ENCODE data around the gene MOG. TPM values are rescaled to one million over a fixed set of nuclear protein-coding genes. Genes with fewer than 3 reads are reported as not detected.

Gene MOG
- total and polyA plus RNA-seq, 4 donors, result not detected

DNA sequence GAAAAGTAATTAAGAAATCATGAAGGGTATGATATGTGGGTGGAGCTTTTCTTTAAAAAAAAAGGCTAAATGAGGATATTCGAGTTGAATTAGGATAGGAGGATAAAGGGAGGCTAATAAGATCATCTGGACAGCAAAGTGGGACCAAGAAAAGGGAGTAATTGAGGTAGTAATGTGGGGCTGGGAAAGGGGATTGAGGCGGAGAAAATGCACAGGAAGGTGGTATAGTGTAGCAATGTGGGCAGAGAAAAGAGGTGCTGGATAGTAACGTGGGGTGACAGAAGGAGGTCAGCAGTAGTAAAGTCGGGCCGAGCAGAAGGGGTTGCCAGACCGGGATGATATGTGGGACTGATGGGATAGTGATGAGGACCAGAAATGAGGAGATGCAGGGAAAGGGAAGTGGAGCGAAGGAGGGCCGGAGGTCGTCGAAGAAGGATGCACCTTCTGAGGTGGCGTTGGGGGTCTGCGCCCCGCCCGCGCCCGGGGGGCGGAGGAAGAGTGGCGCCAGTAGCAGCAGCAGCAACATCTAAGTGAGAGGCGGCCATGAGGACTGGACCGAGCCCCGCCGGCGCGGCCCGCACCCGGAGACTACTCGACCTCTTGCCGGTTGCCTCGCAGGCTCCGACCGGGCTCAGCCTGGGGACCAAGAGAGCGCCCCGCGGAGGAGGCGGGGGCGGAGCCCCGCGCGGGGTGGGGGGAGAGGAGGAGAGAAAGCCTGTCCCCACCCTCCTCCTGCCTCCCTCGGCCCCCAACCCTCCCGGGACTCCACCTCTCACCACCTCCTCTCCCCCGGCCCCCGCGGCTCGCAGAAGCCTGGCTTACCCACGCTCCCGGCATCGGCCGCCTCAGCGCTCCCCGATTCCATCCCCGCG is 24.8 kb upstream of the MOG start:
- peak; percentile 29 for ATAC-seq (ENCODE audit: insufficient read depth, low FRiP score)
- Histone ChIP-seq H3K9me3 (ENCODE audit: control insufficient read depth in 4 of 4, insufficient read depth in 3 of 4, low read length in 3 of 4) (no peaks in the 10 kb centered on the region), H3K36me3 (ENCODE audit: control insufficient read depth in 4 of 4, insufficient read depth in 4 of 4, low read length in 4 of 4) (no peaks in the 10 kb centered on the region), H3K9ac (ENCODE audit: insufficient read depth in 1 of 2, low read length in 2 of 2) (peak overlapping the region in 1 of 2 donors; percentile 74), H3K4me3 (peak overlapping the region; percentile 50), H3K4me1 (ENCODE audit: control insufficient read depth in 5 of 5, insufficient read depth in 5 of 5, low read length in 5 of 5) (peaks cover 0 to 20% (median 15%) of the 10 kb centered on the region in 5 donors), H3K27me3 (ENCODE audit: control insufficient read depth in 3 of 3, insufficient read depth in 3 of 3, low read length in 2 of 3) (no peaks in the 10 kb centered on the region), H3K27ac (ENCODE audit: low read depth in 1 of 2, low read length in 1 of 2) (peak overlapping the region in 1 of 2 donors; percentile 61)
- TF ChIP-seq, protein P1, sequence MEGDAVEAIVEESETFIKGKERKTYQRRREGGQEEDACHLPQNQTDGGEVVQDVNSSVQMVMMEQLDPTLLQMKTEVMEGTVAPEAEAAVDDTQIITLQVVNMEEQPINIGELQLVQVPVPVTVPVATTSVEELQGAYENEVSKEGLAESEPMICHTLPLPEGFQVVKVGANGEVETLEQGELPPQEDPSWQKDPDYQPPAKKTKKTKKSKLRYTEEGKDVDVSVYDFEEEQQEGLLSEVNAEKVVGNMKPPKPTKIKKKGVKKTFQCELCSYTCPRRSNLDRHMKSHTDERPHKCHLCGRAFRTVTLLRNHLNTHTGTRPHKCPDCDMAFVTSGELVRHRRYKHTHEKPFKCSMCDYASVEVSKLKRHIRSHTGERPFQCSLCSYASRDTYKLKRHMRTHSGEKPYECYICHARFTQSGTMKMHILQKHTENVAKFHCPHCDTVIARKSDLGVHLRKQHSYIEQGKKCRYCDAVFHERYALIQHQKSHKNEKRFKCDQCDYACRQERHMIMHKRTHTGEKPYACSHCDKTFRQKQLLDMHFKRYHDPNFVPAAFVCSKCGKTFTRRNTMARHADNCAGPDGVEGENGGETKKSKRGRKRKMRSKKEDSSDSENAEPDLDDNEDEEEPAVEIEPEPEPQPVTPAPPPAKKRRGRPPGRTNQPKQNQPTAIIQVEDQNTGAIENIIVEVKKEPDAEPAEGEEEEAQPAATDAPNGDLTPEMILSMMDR (IDR thresholded peaks at IDR 0.05; ENCODE audit: control extremely low read depth, extremely low read depth), result no peak
- WGBS, 2 donors, result 4 to 8% methylated on average over 32 to 53 of the region's 53 CpGs
- DNase-seq, result peak; percentile 78 to 87 (median 81)

DNA sequence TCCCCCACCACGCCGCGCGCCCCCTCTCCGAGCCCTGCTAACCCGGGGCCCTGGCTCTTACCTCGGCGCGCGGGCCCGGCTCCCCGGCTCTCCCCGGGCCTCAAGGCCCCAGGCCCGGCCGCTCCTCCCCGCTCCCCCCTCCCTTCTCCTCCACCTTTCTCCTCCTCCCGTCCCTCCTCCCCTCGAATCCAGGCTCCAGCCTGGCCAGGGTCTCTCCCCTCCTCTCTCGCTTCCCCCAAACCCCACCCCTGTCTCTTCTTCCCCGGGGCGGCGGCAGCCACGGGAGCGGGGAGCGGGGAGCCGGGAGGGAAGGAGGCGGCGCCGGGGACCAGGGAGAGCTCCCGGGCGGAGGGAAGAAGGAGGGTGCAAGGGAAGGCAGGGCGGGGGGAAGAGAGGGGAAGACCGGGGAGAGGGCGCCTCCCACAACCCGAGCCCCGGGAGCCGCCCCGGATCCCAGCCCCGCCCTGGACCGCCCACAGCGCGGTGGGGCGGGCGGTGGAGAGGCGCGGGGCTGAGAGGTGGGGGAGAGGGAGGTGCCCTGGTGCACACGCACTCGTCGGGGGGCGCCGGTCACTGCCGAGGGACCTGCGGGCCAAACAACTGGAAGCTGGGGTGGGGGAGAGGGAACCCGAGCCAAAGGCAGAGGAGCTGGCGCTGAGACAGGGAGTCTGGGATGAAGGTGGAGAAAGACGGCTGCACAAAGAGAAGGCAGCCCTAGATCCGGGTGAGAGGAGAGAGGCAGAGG is 23.9 kb upstream of the MOG start, which contains the start of gene GABBR1:
Gene GABBR1 (minus strand): TSS at position 395 of the 745 bp plus-strand sequence. CDS start 798 bp downstream, outside the sequence.
- ATAC-seq (ENCODE audit: insufficient read depth, low FRiP score) (peak; percentile 95), DNase-seq (peak; percentile 95 to 96 (median 96))
- H3K9me3 ChIP-seq (ENCODE audit: control insufficient read depth in 4 of 4, insufficient read depth in 3 of 4, low read length in 3 of 4), result no peaks in the 10 kb centered on the region
- WGBS, 2 donors, result 0 to 1% methylated on average over 42 to 57 of the region's 57 CpGs
- peak within 1 kb of the TSS; percentile 50 for H3K4me3 ChIP-seq
- H3K27me3 ChIP-seq (ENCODE audit: control insufficient read depth in 3 of 3, insufficient read depth in 3 of 3, low read length in 2 of 3), result no peaks in the 10 kb centered on the region
- TF ChIP-seq, protein P1 (IDR thresholded peaks at IDR 0.05; ENCODE audit: control extremely low read depth, extremely low read depth), result no peak
- H3K9ac ChIP-seq (ENCODE audit: insufficient read depth in 1 of 2, low read length in 2 of 2), result peak within 1 kb of the TSS in 1 of 2 donors; percentile 74
- no peaks in the 10 kb centered on the region for H3K36me3 ChIP-seq (ENCODE audit: control insufficient read depth in 4 of 4, insufficient read depth in 4 of 4, low read length in 4 of 4)
- peak within 1 kb of the TSS; percentile 37 to 61 for H3K27ac ChIP-seq (ENCODE audit: low read depth in 1 of 2, low read length in 1 of 2)
- peaks cover 0 to 19% (median 15%) of the 10 kb centered on the region in 5 donors for H3K4me1 ChIP-seq (ENCODE audit: control insufficient read depth in 5 of 5, insufficient read depth in 5 of 5, low read length in 5 of 5)

DNA sequence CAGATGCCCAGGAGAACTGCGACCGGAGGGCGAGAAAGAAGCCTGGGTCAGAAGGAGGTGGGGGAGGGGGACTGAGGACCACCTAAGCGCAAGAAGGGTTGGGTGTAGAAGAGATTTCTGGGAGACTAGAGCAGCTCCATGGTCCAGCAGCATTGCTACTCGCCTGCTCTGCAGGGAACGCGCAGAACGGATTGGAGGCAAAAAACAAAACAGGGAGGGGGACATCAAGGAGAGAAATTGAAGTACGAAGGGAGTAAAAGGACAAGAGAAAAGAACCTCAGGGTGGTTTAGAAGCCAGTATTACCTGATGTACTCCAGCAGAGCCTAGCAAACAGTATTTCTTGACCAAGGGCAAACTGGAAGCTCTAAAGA is 23.4 kb upstream of the MOG start:
- TF ChIP-seq, protein P1 (IDR thresholded peaks at IDR 0.05; ENCODE audit: control extremely low read depth, extremely low read depth), result no peak
- ATAC-seq (ENCODE audit: insufficient read depth, low FRiP score), result no peak
- Histone ChIP-seq H3K9me3 (ENCODE audit: control insufficient read depth in 4 of 4, insufficient read depth in 3 of 4, low read length in 3 of 4) (no peaks in the 10 kb centered on the region), H3K4me1 (ENCODE audit: control insufficient read depth in 5 of 5, insufficient read depth in 5 of 5, low read length in 5 of 5) (peaks cover 0 to 19% (median 12%) of the 10 kb centered on the region in 5 donors), H3K36me3 (ENCODE audit: control insufficient read depth in 4 of 4, insufficient read depth in 4 of 4, low read length in 4 of 4) (no peaks in the 10 kb centered on the region), H3K27ac (ENCODE audit: low read depth in 1 of 2, low read length in 1 of 2) (peak overlapping the region in 1 of 2 donors; percentile 37), H3K27me3 (ENCODE audit: control insufficient read depth in 3 of 3, insufficient read depth in 3 of 3, low read length in 2 of 3) (no peaks in the 10 kb centered on the region), H3K4me3 (peak overlapping the region; percentile 39), H3K9ac (ENCODE audit: insufficient read depth in 1 of 2, low read length in 2 of 2) (peak overlapping the region in 1 of 2 donors; percentile 63)
- peak in 1 of 3 donors; percentile 70 for DNase-seq
- 11 to 13% methylated on average over 9 of the region's 9 CpGs for WGBS, 2 donors

All from lung (tissue), 12 donors.